ENCODE measurements around the gene CCNH. TPM values are rescaled to one million over a fixed set of nuclear protein-coding genes. Genes with fewer than 3 reads are reported as not detected.

Gene CCNH
- total RNA-seq, 2 experiments from 2014 or later: 68.7 to 76.1 TPM

DNA sequence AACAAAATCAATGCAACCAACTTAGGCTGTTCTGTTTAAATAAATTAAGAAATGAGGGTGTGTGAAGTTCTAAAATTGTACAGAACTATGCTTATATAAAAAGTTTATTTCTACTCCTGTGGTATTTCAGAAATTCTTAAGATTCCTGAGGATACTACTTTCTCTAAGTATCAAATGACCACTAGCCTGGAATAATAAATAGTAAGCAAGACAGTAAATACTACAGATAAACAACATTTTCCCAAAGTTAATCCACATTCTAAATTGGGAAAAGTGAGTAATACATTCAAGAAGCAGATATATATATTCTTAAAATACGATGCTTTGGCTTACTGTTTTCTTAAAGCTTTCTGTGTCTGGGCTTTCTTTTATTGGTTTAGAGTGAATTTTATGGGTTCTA lies 29.5 kb downstream of the CCNH start:
- H3K4me1 Mint-ChIP-seq (ENCODE audit: low read depth): no peaks in the 10 kb centered on the region
- DNase-seq (no peak), ATAC-seq (no peak)
- H3K27me3 Mint-ChIP-seq: no peaks in the 10 kb centered on the region
- ChIA-PET POLR2A (interaction anchor here (0.8 kb wide), 1 partner anchor 122 kb away, joined by 7 read pairs; no protein-coding TSS in a partner anchor), CTCF (interaction anchor here (2.0 kb wide), 1 partner anchor 17 kb away, joined by 6 read pairs; no protein-coding TSS in a partner anchor)
- H3K4me3 Mint-ChIP-seq: no peak overlapping the region
- intact Hi-C loops (cut with micrococcal nuclease): no loop called here
- H3K27ac Mint-ChIP-seq: no peak overlapping the region
- peaks cover 26% of the 10 kb centered on the region for H3K36me3 Mint-ChIP-seq (ENCODE audit: low read depth)
- TF ChIP-seq, protein P1, sequence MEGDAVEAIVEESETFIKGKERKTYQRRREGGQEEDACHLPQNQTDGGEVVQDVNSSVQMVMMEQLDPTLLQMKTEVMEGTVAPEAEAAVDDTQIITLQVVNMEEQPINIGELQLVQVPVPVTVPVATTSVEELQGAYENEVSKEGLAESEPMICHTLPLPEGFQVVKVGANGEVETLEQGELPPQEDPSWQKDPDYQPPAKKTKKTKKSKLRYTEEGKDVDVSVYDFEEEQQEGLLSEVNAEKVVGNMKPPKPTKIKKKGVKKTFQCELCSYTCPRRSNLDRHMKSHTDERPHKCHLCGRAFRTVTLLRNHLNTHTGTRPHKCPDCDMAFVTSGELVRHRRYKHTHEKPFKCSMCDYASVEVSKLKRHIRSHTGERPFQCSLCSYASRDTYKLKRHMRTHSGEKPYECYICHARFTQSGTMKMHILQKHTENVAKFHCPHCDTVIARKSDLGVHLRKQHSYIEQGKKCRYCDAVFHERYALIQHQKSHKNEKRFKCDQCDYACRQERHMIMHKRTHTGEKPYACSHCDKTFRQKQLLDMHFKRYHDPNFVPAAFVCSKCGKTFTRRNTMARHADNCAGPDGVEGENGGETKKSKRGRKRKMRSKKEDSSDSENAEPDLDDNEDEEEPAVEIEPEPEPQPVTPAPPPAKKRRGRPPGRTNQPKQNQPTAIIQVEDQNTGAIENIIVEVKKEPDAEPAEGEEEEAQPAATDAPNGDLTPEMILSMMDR (IDR thresholded peaks at IDR 0.05): no peak
- H3K9me3 Mint-ChIP-seq: no peaks in the 10 kb centered on the region

- intact Hi-C loops (cut with micrococcal nuclease): no loop called here
- TF ChIP-seq, protein P1 (IDR thresholded peaks at IDR 0.05): no peak
- Mint-ChIP-seq H3K27ac (no peak overlapping the region), H3K27me3 (no peaks in the 10 kb centered on the region), H3K4me3 (no peak overlapping the region), H3K4me1 (ENCODE audit: low read depth) (no peaks in the 10 kb centered on the region), H3K9me3 (no peaks in the 10 kb centered on the region), H3K36me3 (ENCODE audit: low read depth) (peaks cover 25% of the 10 kb centered on the region)
- POLR2A ChIA-PET: interaction anchor here (1.1 kb wide), 1 partner anchor 31 kb away, joined by 3 read pairs; the partner anchor contains the start of gene CCNH
- DNase-seq: no peak
- ATAC-seq: no peak
- CTCF ChIA-PET: no interaction called here
These were observed 30.5 kb downstream of the CCNH start for GRCh38 chr5:87382224-87382623.

DNA sequence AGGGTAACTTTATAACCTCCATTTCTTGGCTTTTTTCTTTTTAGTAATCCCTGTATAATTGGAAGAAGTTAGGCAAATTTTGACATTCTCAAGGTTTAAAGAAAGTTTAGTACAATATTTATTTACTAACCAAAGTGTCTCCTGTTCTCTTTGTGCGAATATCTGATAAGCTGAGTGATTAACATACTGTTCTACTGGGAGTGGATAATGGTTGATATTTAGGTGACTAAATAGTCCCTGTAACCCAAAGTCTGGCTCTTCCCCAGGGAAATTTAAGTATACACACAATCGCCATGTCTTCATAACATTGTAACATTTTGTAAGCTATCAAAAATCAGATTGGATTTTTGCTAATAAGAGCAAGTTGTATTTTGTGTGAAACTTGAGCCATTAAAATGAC lies 40.0 kb downstream of the CCNH start:
- ChIA-PET CTCF (interaction anchor here (1.2 kb wide), 1 partner anchor 12 kb away, joined by 3 read pairs; no protein-coding TSS in a partner anchor), POLR2A (no interaction called here)
- H3K27me3 Mint-ChIP-seq: no peaks in the 10 kb centered on the region
- ATAC-seq (no peak), DNase-seq (no peak)
- no peak overlapping the region for H3K27ac Mint-ChIP-seq
- H3K4me1 Mint-ChIP-seq (ENCODE audit: low read depth): peaks cover 3% of the 10 kb centered on the region
- TF ChIP-seq, protein P1 (IDR thresholded peaks at IDR 0.05): no peak
- peaks cover 34% of the 10 kb centered on the region for H3K36me3 Mint-ChIP-seq (ENCODE audit: low read depth)
- no peaks in the 10 kb centered on the region for H3K9me3 Mint-ChIP-seq
- intact Hi-C loops (cut with micrococcal nuclease): no loop called here
- no peak overlapping the region for H3K4me3 Mint-ChIP-seq

GRCh38 chr5:87369431-87369830 lies 43.3 kb downstream of the CCNH start:
- H3K27ac Mint-ChIP-seq: no peak overlapping the region
- TF ChIP-seq, protein P1 (IDR thresholded peaks at IDR 0.05): no peak
- DNase-seq: no peak
- ChIA-PET POLR2A (no interaction called here), CTCF (no interaction called here)
- H3K4me3 Mint-ChIP-seq: no peak overlapping the region
- H3K36me3 Mint-ChIP-seq (ENCODE audit: low read depth): peaks cover 34% of the 10 kb centered on the region
- H3K9me3 Mint-ChIP-seq: no peaks in the 10 kb centered on the region
- no peak for ATAC-seq
- intact Hi-C loops (cut with micrococcal nuclease): no loop called here
- peaks cover 8% of the 10 kb centered on the region for H3K4me1 Mint-ChIP-seq (ENCODE audit: low read depth)
- H3K27me3 Mint-ChIP-seq: no peaks in the 10 kb centered on the region

DNA sequence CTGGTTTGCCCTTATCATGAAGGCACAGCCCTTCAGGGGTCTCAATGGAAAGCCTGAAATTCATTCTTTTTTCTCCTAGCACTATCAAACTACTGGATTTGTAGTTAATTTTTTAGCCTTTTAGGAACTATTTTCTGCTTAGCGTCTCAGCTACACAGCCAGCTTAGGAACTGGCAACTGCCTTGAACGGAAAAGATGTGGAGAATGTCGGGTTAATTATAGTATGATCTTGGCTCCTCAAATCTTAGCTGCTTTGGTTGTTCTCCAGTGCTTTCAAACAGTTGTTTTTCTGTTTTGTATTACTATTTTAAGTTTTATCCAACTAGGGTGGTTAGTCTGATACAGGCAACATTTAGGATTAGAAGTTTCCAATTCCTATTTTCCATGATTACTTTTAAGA lies 44.1 kb downstream of the CCNH start:
- TF ChIP-seq, protein P1 (IDR thresholded peaks at IDR 0.05): no peak
- POLR2A ChIA-PET: no interaction called here
- CTCF ChIA-PET: no interaction called here
- H3K9me3 Mint-ChIP-seq: no peaks in the 10 kb centered on the region
- no peaks in the 10 kb centered on the region for H3K27me3 Mint-ChIP-seq
- DNase-seq (no peak), ATAC-seq (no peak)
- peaks cover 11% of the 10 kb centered on the region for H3K4me1 Mint-ChIP-seq (ENCODE audit: low read depth)
- intact Hi-C loops (cut with micrococcal nuclease): no loop called here
- peaks cover 36% of the 10 kb centered on the region for H3K36me3 Mint-ChIP-seq (ENCODE audit: low read depth)
- H3K4me3 Mint-ChIP-seq: no peak overlapping the region
- no peak overlapping the region for H3K27ac Mint-ChIP-seq
